ENCODE measurements around the gene EBF4. TPM values are rescaled to one million over a fixed set of nuclear protein-coding genes. Genes with fewer than 3 reads are reported as not detected.
"Not testable (repeated sequence)": the region's sequence is repeated elsewhere in the genome, so short reads cannot be mapped to it uniquely, and the experiment has no call there.

Gene EBF4
- polyA plus RNA-seq, 1 donor = 6.9 TPM

DNA sequence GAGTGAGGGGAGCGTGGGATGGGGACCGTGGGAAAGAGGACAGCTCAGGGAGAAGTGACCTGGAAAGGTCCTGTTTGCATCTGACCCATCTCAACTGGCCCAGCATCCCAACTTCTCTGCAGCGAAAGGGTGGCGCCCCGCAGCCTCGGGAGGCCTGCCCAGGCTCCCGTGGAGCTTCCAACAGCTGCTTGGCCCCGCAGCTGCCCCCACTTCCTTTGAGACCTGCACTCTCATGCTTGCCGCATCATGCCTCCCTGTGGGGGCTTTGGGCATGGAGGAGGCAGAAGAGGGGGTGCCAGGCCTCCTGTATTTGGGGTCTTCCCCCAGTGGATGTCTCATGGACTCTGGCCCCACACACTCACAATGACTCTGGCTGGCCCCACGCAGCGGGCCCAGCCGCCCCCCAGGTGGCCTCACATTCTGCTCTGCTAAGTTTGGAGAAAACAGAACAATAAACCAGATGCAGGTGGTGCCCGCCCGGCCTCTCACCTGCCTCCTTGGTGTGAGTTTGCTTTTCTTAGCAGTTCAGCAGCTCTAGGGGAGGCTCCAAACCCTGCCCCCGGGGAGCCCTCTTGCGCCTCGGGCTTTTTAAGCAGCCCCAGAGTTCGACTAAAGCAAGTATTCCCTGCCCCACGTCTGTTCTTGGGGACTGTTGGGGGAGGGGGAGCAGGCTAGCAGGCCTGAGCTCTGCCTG is 67.2 kb downstream of the EBF4 start:
- DNase-seq = no peak

DNA sequence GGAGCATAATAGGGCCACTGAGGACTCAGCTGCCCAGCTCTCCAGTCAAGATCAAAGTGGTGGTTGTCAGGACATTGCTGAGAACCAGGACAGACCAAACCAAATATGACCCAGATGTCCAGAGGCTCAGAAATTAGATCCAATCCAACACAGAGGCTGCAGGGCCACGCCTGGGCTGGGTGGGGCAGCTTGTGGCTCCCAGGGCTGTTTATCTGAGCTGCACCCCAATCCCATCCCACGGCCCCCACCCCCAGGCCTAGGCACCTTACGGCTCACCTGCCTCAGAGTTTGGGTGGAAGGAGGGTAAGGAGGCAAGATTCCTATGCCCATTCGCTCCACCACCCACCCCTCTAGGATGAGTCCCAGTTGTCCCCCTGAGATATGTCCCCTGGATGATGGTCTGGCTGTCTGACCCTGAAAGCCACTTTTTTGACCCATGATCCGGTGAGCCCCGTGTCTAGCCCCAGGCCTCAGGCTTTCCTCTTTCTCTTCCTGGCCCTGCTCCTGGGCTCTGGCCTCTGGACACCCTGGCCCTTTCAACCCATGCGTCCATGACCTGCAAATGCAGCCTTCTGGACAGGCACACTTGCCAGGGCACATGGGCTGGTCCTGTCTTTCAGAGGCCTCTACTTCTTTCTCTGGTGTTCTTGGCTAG is 67.8 kb downstream of the EBF4 start:
- DNase-seq = no peak

DNA sequence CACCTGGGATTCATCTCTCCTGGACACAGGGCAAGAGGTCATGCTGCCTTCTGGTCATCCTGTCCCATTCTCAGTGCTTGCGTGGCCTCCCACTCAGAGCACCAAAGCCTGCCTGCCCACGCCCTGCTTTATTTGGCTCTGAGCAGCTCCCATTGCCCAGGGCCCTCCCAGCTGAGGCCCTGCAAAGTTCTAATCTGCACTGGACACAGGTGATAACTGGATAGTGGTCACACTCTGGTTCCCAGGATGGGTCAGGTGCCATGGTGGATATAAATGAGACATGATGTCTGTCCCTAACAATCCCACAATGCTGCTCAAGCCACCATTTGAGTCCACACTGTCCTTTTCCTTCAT is 68.3 kb downstream of the EBF4 start:
- DNase-seq = no peak

DNA sequence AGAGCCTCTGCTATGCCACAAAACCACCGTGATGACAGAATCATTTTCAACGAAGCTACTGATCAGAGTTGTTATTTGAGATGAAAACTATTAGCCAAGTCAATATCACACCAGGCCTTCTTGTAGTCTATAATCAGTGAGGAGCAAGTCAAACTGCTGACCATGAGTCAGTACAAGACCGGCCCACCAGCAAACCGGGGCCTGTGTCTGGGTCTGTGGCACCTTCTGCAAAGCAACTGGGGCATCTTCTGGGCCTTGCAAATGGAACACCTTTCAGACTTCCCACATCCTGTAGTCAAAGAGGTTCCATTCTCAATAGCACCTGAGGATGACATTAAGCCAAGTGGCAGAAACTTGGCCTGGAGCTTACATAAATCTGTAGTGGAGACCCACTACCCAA is 69.3 kb downstream of the EBF4 start:
- DNase-seq = no peak

DNA sequence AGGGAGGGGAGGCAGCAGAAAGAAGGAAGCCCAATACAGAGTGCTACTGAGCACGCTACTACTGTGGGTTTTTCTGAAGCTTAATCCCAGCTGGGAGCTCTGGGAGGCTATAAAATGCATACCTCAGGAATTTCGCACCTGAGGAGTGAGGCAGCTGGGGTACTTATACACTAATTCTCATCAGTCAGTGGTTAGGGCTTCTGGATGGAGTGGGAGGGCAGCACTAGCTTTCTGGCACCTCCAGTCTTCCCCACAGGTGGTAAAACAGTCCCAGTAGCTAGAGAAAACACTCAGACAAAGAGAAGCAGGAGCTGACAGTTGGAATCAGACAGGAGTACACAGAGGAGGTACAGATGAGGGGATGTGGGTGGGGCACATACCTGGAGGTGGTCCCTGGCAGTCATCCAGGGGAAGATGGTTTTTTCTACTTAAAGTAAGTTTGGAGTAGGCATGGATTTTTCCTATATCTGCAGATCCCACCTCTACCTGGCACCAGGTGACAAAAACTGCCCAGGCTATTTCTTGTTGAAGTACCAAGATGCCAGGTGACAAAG is 70.1 kb downstream of the EBF4 start:
- DNase-seq = no peak

DNA sequence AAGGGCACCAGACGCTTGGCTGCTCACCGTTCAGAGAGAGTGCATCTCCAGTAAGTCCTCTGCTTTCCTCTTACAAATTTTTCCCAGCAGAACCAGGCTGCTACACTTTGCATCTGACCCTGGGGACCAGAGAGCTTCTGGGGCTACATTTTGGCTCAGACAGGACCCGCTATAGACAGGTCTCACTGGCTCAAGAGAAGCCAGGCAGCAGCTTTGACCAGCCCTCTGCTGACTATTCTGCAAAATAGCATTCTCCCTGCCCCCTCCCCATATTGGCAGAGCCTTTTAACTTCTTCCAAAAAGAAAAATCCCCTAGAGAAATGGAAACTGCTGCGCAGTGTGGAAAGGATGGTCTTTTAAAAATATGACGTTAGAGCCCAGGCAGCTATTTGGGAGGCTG is 70.6 kb downstream of the EBF4 start:
- DNase-seq = no peak

DNA sequence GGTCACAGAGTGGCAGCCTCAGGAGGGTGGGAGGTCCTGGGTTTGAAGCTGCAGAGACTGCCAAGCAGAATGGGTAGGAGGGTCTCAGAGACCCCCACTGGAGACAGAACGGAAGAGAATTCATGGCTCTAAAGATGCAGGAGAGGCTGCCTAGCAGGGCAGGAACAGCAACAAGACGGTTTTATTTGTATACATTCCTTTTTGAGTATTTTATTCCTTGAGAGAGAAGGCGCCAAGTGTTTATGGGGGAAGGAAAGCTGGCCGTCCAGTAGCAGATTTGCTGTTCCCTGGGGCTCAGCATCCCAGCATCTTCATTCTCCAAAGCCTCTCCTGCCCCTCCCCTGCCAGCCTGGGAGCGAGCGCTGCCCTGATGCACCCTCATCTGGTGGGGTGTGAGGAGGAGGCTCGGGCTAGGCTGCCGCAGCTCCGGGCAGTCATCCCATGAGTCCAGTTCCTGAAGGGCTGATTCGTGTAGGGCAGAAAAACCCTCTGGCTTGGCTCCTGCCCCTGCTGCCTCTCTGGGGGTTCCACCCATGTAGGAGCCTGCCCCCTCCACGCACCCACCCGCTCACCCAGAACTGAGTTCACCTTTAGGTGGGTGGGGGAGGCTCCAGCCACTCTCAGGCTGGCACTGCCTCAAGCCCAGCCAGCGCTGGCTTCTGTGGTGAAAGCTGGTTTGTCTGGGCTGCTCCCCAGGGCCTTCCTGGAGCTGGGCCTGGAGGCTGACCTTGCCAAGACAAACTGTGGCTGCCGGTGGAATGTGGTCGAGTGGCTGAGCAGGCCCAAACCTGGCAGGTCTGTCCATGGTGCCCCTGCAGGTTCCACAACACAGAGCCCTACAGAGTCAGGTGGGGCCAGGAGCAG is 75.4 kb downstream of the EBF4 start:
- no peak for DNase-seq

DNA sequence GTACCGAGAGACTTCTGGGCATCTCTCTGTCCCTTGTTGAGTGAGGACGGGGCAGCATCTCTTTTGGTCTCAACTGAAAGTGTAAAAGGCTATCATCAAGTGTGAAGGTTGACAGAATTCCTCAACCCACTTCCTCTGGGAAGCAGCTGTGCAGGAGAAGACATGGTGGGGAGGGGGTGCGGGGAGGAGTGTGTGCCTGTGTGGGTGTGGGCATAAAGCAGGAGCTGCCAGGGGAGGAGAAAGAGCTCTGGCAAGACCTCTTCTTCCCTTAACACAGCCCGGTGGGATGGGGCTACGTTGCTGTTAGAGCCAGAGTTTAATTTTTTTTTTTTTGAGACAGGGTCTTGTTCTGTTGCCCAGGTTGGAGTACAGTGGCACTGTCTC is 76.0 kb downstream of the EBF4 start:
- no peak for DNase-seq

DNA sequence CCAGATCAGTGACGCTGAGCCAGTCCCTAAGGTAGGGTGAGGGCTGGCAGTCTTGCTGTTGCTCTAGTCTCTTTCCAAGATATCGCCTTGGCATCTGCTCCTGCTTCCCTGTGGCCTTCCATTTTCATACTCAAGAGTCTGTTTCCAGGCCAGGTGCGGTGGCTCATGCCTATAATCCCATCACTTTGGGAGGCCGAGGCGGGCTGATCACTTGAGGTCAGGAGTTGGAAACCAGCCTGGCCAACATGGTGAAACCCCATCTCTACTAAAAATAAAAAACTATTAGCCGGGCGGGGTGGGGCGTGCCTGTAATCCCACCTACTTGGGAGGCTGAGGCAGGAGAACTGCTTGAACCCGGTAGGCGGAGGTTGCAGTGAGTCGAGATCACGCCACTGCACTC is 77.5 kb downstream of the EBF4 start:
- DNase-seq = not testable (repeated sequence)

DNA sequence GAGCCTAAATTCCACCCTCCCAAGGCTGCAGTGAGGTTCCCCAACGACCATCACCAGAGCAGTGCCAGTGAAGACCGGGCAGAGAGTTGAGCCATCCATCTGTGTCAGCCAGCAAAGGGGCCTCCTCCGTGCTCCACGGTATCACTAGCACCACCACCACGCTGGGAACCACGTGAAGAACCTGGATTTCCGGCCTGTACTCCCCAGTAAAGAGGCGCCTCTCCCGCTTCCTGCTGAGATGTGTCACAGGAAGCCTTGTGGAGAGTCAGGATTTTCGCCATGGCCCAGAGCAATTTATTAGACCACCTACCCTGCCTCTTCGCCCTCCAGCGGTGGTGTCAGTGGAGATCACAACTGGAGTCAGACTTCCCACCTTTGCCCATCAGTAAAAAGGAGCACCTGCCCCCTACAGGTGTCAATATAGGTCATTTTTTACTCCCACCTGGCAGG is 79.1 kb downstream of the EBF4 start:
- DNase-seq = no peak

DNA sequence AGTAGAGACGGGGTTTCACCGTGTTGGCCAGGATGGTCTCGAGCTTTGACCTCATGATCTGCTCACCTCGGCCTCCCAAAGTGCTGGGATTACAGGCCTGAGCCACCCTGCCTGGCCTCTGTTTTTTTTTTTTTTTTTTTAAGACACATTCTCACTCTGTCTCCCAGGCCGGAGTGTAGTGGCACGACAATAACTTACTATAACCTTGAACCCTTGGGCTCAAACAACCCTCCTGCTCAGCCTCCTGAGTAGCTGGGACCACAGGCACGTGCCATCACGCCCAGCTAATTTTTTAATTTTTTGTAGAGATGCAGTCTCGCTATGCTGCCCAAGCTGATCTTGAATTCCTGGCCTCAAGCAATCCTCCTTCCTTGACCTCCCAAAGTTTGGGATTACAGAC is 81.2 kb downstream of the EBF4 start:
- DNase-seq = no peak

DNA sequence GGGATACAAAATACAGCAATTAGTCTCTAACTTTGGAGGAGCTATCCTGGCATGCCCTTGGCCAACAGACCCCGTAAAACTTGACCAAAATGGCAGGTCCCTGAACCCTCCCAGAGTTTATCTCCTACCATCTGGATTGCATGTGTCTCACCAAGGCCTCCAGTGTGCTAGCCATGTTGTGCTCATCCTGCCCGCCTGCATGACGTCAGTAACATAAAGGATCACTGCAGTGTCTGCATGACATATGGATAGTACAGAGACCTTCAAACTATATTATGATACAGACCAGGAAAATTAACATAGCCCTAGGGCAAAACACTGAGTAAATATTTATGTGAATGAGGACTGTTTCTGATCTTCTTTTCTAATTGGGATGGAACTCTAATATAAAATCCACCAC is 82.6 kb downstream of the EBF4 start:
- no peak for DNase-seq

DNA sequence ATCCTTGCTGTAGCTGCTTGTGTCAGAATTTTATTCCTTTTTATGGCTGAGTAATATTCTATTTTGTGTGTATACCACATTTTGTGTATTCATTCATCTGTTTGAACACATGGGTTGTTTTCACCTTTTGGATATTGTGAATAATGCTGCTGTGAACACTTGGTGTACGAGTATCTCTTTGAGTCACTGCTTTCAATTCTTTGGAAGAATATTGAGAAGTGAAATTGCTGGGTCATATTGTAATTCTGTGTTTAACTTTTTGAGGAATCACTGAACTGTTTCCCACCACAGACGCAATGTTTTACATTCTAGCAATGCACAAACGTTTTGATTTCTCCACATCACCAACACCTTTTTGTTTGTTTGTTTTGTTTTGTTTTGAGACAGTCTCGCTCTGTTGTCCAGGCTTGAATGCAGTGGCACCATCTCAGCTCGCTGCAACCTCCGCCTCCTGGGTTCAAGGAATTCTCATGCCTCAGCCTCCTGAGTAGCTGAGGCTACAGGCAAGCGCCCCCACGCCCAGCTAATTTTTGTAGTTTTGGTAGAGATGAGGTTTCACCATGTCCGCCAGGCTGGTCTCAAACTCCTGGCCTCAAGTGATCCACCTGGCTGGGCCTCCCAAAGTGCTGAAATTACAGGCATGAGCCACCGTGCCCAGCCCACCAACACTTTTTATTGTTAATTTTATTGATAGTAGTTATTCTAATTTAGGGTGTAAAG is 86.2 kb downstream of the EBF4 start:
- DNase-seq = no peak

DNA sequence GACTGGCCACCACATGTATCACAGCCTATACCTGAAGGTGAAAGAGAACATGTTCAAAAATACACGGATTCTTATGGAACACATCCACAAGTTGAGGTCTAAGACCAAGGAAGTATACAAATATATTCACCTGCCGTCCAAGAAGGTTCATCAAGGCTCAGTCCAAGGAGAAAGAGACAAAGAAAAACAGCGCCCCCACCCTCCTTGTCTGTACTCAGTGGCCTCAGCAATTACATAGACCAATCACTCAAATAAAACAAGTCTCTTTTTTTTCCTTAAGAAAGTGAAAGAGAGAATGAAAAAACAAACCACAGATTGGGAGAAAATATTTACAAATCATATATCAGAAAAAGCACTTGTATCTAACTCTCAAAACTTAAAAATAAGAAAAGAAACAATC is 88.4 kb downstream of the EBF4 start:
- DNase-seq = no peak

DNA sequence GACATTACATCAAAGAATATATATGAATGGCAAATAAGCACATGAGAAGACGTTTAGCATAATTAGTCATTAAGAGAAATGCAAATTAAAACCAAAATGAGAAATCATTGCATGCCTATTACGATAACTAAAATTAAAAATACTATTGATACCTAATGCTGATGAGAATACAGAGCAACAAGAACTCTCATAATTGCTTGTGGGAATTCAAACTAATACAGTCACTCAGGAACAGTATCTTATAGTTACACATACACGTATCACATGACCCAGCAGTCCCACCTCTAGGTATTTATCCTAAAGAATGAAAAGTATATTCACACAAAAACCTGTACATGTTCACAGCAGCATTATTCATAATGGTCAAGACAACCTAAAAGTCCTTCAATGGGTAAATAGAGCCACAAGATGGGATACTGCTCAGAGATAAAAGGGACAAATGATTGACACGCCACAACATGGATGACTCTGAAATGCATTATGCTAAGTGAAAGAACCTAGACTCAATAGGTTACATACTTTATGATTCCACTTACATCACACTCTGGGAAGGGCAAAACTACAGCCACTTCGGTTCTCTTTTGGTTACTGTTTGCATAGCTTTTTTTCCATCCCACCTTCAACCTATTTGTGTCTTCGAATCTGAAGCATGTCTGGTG is 91.5 kb downstream of the EBF4 start:
- DNase-seq = no peak

DNA sequence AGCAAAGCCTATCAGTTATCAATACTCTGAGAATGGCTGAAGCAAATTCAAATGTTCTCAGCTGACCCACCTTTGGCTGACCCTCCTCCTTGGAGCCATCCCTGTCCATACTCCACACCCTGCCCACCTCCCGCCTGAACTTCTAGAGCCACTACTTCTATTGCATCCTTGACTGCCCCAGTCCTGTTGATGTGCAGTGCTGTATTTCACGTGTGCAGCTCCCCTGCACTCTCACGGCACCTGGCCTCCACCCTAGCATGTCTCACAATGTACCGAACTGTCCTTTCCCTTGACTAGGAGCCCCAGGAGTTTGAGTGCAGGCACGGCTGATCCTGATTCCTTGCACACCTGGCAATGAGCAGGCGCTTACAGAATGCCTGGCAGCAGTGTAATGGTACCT is 100.9 kb downstream of the EBF4 start:
- DNase-seq = no peak

DNA sequence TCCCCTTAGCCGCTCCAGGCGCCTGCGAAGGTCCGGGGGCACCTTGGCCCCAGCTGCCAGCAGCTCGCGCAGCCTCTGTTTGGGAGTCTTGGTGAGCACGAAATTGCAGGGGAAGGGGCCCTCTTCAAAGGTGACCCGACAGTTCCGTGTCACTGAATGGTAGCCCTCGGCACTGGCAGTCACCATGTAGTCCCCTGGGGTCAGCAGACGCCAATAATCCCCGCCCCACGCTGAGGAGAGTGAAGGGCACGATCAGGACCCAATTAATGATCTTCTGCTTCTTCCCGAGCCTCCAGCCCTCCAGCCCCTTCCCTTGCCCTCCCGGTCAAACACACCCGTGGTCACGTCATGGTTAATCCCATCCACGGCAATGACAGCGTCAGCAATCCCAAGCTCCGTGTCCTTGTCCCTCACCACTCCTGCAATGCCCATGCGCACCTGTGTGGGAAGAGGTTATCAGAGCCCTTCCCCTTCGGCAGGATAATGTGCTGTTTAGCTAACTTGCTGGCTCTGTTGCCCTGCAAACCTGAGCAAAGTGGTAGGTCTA is 101.7 kb downstream of the EBF4 start:
- DNase-seq = no peak

DNA sequence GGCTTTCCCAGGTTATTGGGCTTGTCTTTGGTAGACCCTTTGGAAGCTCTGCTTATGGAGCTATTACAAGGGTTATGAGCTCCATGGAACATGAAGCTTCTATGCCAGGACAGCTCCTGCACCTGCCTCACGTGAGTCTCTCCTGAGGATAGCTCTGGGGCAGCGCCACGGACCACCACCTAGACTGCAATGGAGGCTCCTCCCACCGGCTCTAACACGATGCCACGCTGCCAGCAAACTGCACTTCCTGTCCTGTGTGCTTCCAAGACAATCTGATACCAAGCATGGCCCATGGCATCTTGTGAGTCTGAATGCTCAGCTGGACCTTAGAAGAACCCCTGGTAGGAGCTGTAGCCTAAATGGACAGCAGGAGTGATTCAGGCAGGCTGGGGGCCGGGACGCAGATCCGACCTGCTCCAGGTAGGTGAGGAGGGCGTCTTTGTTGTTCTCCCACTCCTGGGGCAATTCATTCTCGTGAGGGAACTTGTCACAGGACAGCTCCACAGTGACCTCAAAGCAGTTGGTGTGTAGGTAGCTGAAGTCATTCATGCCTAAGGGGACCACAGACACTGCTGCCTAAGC is 102.4 kb downstream of the EBF4 start:
- no peak for DNase-seq

DNA sequence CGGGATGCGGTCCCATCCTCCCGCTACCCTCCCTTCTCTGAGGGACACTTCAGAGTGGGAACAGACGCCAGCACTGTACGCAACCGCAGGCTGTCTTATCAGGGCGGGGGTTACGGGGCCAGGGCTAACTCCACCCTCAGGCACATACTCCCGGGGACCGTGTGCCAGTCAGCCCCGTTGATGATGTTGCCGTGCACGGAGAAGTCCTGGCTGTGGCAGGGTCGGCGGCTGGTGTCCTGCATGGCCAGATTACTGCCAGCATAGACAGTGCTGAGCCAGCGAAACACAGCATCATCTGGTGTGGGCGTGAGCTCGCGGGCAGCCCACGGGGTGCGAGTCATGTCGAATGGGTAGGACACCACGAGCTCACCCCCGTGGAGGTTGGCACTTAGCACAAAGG is 102.9 kb downstream of the EBF4 start:
- no peak for DNase-seq

DNA sequence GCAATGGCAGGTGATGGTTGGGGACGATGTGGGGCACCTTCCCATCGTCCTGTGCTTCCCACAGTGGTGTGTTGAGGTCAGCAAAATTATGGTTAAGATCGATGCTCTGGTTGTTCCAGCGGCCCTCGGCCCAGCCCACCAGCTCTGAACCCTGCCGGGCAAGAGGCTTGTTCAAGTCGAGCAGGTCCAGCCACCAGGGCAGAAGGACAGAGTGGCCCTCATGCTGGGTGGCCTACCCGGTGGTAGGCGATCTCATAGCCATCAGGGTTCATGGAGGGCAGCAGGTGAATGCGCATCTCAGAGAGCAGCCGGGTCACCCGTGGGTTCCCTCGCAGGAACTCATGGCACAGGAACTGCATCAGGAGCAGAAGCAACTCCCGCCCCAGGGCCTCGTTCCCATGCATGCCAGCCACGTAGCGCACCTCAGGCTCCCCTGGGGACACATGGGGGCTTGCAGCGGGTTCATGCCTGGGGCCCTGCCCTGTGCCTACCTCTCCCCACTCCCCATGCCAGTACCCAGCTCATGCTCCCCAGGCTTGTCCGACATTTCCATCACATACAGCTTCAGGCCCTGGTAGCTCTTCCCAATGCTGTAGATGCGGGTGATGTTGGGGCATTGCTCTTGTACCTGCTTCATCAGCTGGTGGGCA is 103.6 kb downstream of the EBF4 start:
- DNase-seq = no peak

All from hindlimb muscle (tissue), 1 donor.